GM08714 (cell line): Measurements from ENCODE around the gene TOR1A.
"Not testable (repeated sequence)": the region's sequence is repeated elsewhere in the genome, so short reads cannot be mapped to it uniquely, and the experiment has no call there.

Experiments used
- H3K4me3 ChIP-seq: fragments of 200-500 bp; sonication (Bioruptor generic); 2 replicates; pipeline ENCODE4 v1.5.1; 2014; ENCODE audit warnings: mild to moderate bottlenecking, low read length, inconsistent platforms
- ZNF274 ChIP-seq: IDR thresholded peaks from 2 replicates; pipeline ENCODE4 v1.6.1; 2012; ENCODE audit warnings: mild to moderate bottlenecking, low read depth, low read length

Gene TOR1A

DNA sequence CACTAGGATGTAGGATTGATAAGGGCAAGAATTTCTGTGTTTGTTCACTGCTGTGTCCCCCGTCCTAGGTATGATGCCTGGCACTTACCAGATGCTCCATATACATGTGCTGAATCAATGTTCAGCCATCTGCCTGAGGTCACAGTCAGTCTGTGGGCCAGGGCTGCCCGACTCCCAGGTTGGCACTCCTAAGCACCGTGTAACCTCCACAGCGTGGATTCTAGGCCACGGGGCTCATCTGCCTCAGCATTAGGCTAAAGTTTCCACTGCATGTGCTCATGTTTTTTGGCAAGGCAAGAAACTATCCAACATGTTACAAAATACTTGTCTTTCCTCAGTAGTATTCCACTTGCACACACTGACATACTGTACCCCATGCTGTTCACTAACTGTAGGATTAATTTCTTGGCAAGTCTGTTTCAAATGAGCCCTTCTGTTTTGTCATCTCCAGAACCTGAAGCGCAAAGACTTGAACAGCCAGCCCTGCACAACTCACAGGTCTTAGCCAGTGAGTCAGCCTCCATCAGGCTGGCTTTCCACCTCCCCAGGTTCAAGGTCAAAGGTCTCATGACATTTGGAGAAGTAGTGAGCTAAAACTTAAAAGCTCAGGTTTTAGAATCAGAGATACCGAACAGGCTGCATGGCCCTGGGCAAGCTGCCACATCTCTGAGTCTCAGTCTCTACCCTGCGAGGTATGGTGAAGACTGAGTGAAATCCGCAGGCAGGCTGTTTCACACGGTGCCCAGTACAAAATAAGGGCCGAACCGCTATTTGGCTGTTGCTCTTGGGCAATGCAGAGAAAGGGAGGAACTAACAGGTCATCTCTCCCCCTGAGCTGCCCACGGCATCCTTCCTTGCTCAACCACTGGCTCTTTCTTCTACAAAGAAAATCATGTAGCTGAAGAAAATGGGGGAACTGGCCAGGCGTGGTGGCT, 7.2 kb downstream of the TOR1A start:
- no peak overlapping the region for H3K4me3 ChIP-seq
- no peak for TF ChIP-seq ZNF274

DNA sequence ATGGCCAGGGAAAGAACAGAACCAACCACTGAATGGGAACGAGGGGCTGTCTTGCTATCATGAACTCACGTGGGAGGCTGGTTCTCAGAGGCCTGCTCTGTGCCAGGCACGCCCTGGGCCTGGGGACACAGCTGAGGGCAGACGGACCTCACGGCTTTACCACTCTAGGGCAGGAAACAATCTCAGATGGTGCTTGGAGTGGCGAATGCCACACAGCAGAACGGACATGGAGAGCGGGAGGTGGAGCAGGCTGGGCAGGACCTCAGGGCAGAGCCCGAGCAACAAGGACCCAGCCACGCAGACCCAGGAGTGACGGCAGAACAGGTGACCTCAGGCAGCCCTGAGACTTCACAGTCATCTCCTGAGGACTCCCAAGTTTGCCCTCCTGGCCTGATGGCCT, 8.7 kb downstream of the TOR1A start:
- no peak for TF ChIP-seq ZNF274
- H3K4me3 ChIP-seq: no peak overlapping the region

DNA sequence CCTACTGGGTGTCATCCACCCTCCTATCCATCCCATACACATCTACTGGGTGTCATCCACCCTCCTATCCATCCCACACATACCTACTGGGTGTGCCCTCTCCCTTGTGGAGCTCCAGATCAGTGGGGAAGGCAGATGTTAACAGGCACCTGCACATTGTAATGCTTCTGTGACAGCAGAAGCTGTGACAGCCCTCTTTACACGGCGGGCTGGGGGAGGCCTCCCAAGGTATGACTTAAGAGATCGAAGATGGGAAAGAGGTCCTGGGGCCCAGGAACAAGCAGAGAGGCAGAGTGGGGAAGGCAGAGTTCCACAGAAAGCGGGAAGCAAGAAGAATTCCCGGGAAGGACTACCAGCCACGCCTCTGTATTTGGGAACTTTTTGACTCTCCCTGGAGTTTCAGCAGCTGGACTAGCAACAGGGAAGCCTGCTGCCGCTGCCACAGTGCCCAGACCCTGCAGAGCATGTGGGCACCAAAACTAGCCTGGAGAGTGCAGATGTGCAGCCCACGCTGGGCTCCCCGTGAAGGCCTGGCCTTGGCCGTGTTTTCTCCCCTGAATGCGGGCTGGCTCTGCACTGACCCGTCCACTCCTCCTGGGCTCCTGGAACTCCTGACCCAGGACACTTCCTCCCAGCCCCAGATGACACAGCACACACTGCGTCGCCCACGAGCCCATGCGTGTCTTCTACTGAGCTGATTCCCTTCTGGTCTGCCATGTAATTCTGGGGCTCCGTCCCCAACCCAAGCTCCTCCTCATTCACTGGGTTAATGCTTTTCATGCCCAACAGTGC, 9.3 kb downstream of the TOR1A start:
- no peak for TF ChIP-seq ZNF274

DNA sequence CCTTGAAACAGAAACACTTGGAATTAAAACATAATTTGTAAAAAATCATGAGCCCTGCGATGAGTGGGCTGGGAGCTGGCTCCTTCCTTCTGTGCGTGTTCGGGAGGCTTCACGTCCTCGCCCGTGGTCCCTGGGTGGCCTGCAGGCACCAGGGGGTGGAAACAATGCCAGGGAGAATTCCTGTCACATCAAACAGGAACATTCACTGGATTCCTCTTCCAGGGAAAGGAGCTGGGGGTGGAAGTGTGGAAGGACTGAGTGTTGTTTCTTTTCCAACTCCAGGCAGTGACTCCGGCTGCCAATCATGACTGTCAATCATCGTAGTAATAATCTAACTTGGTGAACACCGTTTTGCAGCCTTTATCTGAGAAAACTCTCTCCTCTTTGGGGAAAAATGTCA, 10.3 kb downstream of the TOR1A start:
- H3K4me3 ChIP-seq: no peak overlapping the region
- TF ChIP-seq ZNF274: no peak

More for the DNA sequence above, 9.3 kb downstream of the TOR1A start:
- H3K4me3 ChIP-seq: no peak overlapping the region

DNA sequence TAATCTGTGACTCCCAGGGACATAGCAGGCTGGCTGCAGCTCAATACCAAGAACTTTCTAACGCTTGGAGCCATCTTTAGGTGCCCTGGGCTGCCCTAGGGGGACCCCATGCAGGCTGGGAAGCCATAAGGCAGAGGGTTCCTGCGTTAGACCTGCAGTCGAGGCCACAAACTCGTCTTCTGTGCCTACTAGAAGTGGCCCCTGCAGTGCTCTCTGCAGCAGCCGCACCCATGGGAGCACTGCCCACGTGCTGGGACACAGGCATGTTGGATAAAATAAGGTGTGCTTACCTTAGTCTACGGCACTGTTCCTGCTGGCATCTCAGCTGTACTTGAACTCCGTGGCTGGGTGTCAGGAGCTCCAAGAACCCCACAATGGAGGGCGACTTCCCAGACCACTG, 11.6 kb downstream of the TOR1A start:
- no peak overlapping the region for H3K4me3 ChIP-seq
- no peak for TF ChIP-seq ZNF274

DNA sequence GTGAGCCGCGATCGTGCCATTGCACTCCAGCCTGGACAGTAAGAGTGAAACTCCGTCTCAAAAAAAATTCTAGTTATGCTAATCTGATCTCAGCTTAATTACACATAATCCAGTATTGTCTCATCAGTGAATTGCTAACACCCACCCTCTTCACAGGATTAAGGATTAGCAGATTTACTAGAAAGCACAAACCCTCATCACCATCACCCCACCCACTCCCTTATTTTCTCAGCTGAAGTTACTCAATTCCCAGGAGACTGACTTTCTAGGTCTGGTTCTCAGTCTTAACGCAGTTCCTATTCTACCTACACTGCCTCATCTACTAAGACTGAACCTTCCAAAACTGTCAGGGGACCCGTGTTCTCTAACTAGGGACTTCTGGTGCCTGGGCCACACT, 12.0 kb downstream of the TOR1A start:
- H3K4me3 ChIP-seq: no peak overlapping the region
- no peak for TF ChIP-seq ZNF274

DNA sequence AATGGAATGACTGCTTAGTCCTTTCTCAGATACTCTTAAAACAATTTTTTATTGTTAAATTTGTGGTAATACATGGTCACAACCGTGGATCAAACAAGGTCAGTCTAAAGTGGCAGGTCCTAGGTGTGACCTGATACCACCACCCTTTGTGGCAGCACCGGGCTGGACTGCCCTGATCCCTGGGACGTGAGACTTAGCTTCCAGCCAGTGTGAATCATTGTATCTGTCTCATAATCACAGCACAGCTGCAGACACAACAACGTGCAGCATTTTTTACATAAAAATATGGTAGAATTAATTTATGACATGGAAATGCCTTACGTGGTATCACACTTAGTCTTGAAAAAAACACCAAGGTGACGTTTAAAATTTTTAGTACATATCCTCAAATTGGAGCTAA, 13.1 kb downstream of the TOR1A start:
- TF ChIP-seq ZNF274: no peak
- no peak overlapping the region for H3K4me3 ChIP-seq

DNA sequence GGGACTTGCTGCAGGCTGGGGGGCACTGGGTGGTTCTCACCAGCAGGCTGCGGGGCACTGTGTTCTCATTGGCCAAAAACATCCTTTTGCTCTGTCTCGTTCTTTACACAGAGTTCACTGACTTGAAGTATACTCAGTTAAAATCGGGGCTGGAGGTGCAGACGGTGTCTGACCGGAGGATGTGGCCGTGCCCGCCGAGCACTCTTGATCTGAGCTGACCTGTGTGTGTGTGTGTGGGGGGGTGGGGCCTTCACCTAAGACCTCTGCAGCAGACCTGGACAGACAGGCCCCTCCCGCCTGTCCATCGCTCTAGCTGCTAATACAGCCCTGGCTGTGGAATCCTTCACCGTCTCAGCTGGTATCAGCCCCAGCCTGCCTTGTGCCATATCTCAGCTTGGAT, 13.8 kb downstream of the TOR1A start:
- TF ChIP-seq ZNF274: no peak
- no peak overlapping the region for H3K4me3 ChIP-seq

DNA sequence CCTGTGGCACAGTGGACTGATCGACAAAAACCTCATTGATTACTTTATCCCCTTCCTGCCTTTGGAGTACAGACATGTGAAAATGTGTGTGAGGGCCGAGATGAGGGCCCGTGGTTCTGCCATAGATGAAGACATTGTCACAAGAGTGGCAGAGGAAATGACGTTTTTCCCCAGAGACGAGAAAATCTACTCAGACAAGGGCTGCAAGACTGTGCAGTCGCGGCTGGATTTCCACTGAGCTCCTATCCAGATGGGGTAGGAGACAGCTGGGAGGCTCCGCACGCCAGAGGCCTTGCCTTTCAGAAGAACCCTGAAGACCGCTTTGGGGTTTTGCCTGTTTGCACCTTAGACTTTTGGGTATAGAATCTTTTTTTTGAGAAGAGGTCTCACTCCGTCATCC, 14.6 kb downstream of the TOR1A start:
- H3K4me3 ChIP-seq: no peak overlapping the region
- no peak for TF ChIP-seq ZNF274

DNA sequence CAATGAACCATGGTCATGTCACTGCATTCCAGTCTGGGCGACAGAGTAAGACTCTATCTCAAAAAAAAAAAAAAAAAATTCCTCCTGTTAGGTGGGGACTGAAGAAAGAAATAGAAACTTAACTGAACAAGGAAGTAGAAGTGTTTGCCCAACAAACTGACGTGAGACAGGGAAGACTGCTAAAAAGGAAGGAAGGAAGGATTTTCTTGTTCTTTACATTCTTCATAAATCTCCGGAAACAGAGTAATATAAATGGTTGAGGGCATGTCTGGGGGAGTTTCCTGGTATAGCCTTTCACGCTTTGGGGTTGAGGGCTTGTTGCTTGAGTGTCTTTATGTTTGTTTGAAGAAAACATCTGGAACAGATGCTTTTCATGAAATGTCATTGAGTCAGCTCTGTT, 17.9 kb downstream of the TOR1A start:
- H3K4me3 ChIP-seq: no peak overlapping the region
- TF ChIP-seq ZNF274: no peak

DNA sequence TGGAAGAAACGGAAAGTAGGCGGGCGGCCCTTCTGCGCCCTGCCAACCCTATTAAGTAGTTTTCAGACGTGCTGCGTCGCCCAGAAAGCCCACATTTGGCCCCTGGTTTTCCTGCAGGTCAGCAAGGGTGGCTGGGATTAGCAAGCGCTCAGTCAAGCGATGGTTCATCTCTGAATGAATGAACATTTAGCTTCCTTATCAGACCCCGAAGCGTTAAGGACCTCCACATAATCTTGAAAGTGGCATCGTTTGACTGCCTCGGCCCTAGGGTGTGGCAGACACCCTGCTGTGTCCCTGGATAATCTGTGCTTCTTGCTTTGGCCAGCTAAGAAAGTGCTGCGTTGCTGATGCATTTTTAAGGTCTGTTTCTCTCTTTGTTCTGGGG, 20.3 kb downstream of the TOR1A start:
- H3K4me3 ChIP-seq: peak overlapping the region; percentile 63
- no peak for TF ChIP-seq ZNF274

DNA sequence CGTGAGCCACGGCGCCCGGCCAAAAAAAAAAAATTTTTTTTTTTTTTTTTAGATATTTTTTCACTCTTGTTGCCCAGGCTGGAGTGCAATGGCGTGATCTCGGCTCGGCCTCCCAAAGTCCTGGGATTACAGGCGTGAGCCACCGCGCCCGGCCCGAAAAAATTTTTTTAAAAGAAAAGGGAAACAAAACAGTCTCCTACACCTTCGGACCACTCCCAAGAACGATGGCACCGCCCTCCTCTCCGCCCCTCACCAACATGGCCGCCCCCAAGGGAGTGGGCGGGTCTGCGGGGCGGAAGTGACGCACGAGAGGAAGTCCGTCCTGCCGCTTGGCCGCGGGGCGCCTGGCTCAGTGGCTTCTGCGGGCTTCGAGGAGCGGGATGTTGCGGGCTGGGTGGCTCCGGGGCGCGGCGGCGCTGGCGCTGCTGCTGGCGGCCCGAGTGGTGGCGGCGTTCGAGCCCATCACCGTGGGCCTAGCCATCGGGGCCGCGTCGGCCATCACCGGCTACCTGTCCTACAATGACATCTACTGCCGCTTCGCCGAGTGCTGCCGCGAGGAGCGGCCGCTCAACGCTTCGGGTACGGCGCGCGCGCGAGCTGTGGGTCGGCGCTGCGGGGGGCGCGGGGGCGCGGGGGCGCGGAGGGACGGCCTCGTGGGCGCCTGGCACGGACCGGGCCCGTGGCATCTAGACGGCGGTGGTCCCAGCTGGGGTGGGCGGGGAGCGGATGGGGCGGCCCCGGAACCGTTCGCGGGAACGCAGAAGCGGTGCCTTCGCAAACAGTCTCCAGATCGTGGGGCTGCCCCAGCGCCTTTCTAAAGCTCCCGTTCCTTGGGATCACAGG, 20.9 kb downstream of the TOR1A start, which contains the start of gene TOR1B:
Gene TOR1B (plus strand): TSS at position 352 of the 843 bp plus-strand sequence. CDS start 29 bp downstream, at position 381.
- no peak for TF ChIP-seq ZNF274
- peak within 1 kb of the TSS; percentile 63 for H3K4me3 ChIP-seq

DNA sequence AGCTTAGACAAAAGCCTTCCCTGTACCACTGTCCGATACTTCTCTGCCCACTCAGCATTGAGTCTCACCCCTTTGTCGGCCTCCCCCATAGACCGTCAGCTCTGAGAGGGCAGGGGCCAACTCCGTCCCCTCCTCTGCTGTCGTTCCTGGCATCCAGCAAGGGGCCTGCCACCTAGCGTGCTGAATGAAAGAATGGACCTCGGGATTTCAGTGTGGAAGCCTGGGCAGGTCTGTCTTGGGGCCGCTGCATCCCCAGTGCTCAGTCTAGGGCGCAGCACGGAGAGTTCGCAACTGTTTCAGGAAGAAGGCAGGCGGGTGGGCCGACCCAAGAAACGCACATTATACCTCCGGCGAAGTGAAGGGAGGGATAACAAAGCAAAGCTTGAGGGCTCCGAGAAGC, 22.4 kb downstream of the TOR1A start:
- no peak for TF ChIP-seq ZNF274
- H3K4me3 ChIP-seq: no peak overlapping the region

DNA sequence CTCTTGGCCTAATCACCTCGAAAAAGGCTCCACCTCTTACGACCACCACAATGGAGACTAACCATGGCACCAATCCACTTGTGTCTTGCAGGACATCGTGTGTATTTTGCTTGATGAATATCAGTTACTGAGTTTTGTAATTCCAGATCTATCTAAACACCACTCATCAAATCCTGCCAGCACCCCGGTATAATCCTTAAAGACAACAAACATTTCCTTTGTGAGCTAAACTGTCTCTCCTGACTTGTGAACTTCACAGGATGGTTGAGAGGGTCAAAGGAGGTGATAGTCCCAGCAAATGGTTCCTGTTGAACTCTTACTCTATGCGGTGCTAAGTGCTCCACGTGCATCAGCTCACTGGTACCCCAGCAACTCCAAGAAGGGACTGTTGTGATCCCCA, 25.0 kb downstream of the TOR1A start:
- H3K4me3 ChIP-seq: no peak overlapping the region
- no peak for TF ChIP-seq ZNF274

DNA sequence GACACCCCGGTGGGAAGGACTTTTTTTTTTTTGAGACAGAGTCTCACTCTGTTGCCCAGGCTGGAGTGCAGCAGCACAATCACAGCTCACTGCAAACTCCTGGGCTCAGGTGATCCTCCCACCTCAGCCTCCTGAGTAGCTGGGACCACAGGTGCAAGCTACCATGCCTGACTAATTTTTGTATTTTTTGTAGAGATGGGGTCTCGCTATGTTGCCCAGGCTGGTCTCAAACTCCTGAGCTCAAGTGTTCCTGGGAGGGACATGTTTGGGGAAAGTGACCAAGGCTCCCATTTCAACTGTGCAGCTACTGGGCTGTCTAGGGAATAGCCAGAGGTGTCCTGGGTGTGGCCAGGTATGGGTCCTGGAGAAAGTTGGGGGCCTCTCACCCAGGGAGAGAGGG, 27.9 kb downstream of the TOR1A start:
- H3K4me3 ChIP-seq: not testable (repeated sequence)
